K562 (cell line): ENCODE results near the gene IL17RC. TPM values are rescaled to one million over a fixed set of nuclear protein-coding genes. Genes with fewer than 3 reads are reported as not detected.

ENCODE experiments used
- ARID2 ChIP-seq: fragments of 450-650 bp; IDR thresholded peaks from 2 replicates; pipeline ENCODE4 v1.6.1; 2017; ENCODE audit warnings: antibody characterized with exemption, mild to moderate bottlenecking
- BCL6 ChIP-seq: fragments of 250-450 bp; sonication (Bioruptor Pico); IDR thresholded peaks from 2 replicates; pipeline ENCODE4 v1.4.0; 2020
- BRD9 ChIP-seq: fragments of 450-650 bp; IDR thresholded peaks from 2 replicates; pipeline ENCODE4 v1.6.1; 2018; ENCODE audit warnings: low read depth; ENCODE audit not compliant: partially characterized antibody
- GATAD2A ChIP-seq: fragments of 450-650 bp; IDR thresholded peaks from 2 replicates; pipeline ENCODE4 v1.6.1; 2017
- KLF1 ChIP-seq: fragments of 450-650 bp; IDR thresholded peaks from 2 replicates; pipeline ENCODE4 v1.6.1; 2016; ENCODE audit warnings: missing genetic modification characterization, missing compliant biosample characterization
- KLF13 ChIP-seq: fragments of 450-650 bp; IDR thresholded peaks from 2 replicates; pipeline ENCODE4 v1.6.1; 2016; ENCODE audit warnings: missing genetic modification characterization, low read depth, mild to moderate bottlenecking, missing compliant biosample characterization, moderate library complexity, borderline replicate concordance
- NFE2 ChIP-seq: IDR thresholded peaks from 2 replicates; pipeline ENCODE4 v1.6.1; 2014; ENCODE audit warnings: antibody characterized with exemption, low read depth
- NFE2L1 ChIP-seq: fragments of 450-650 bp; IDR thresholded peaks from 2 replicates; pipeline ENCODE4 v1.6.1; 2016; ENCODE audit warnings: missing genetic modification characterization, low read depth, mild to moderate bottlenecking, missing compliant biosample characterization, moderate library complexity, borderline replicate concordance
- RBBP5 ChIP-seq: fragments of 200-600 bp; sonication (generic); IDR thresholded peaks from 2 replicates; pipeline ENCODE4 v1.6.1; 2012; ENCODE audit warnings: borderline replicate concordance, mild to moderate bottlenecking, low read length, control low read depth, inconsistent platforms; ENCODE audit not compliant: insufficient read depth, poor library complexity, severe bottlenecking
- TFAM ChIP-seq: fragments of 250-450 bp; sonication (Bioruptor Pico); conservative IDR thresholded peaks from 2 replicates; pipeline ENCODE4 v1.5.0; 2021; ENCODE audit warnings: mild to moderate bottlenecking, moderate library complexity
- ZEB2 ChIP-seq: fragments of 450-650 bp; IDR thresholded peaks from 2 replicates; pipeline ENCODE4 v1.6.1; 2016
- ZNF436 ChIP-seq: fragments of 250-450, 450-650 bp; sonication (Bioruptor Pico); formaldehyde crosslinking; IDR thresholded peaks from 2 replicates; pipeline ENCODE4 v1.7.0; 2020; ENCODE audit warnings: mild to moderate bottlenecking
- ZNF561 ChIP-seq: fragments of 450-650 bp; formaldehyde crosslinking; conservative IDR thresholded peaks from 2 replicates; pipeline ENCODE4 v1.4.0; 2020; ENCODE audit warnings: mild to moderate bottlenecking, moderate library complexity
- ZNF79 ChIP-seq: fragments of 250-450 bp; sonication (Bioruptor Pico); IDR thresholded peaks from 2 replicates; pipeline ENCODE4 v1.4.0; 2020; ENCODE audit warnings: low read depth, mild to moderate bottlenecking, moderate library complexity
- polyA plus RNA-seq, 8 experiments: library from polyadenylated mRNA; depleted of rRNA in 4 of 8; stranded (reverse) in 5 of 8; unstranded in 3 of 8; fragments of >200 nt; fragmentation: Nextera tagmentation in 2 of 8; fragmentation: Illumina TruSeq in 1 of 8; extraction: Ambion mirVana in 2 of 8; extraction: Trizol in 1 of 8; gene quantifications; 2 replicates each; pipeline versions ENCODE4 v1.2.1 to v1.2.3, GENCODE V29; 2011 to 2014; ENCODE audit warnings: inconsistent platforms in 1 of 8, missing spikeins in 1 of 8
- total RNA-seq, 7 experiments: library from RNA; depleted of rRNA in 6 of 7; stranded (reverse); fragments of >200 nt in 6 of 7; fragmentation: Illumina TruSeq in 2 of 7; extraction: Trizol in 2 of 7; gene quantifications; 2 replicates each; pipeline versions ENCODE4 v1.2.1 to v1.2.3, GENCODE V29; 2011 to 2021; ENCODE audit warnings: low replicate concordance in 1 of 7
- TF ChIP-seq, protein P1 (sequence below): IDR thresholded peaks from 2 replicates; pipeline ENCODE4 v1.6.1; 2011; ENCODE audit warnings: borderline replicate concordance, low read depth, mild to moderate bottlenecking, moderate library complexity, low read length; ENCODE audit not compliant: insufficient read depth, poor library complexity, severe bottlenecking
- TF ChIP-seq, protein P2 (sequence below), 2 experiments: IDR thresholded peaks; 2 replicates each; pipeline ENCODE4 v1.6.1; 2012; ENCODE audit warnings: improper control_type of control experiment in 2 of 2, low read depth in 2 of 2, low read length in 2 of 2, borderline replicate concordance in 1 of 2
- TF ChIP-seq, protein P3 (sequence below): sonication (generic); formaldehyde crosslinking; IDR thresholded peaks from 2 replicates; pipeline ENCODE4 v1.8.0; 2022; ENCODE audit warnings: missing genetic modification reagents, mild to moderate bottlenecking, moderate library complexity, borderline replicate concordance
- TF ChIP-seq, protein P4 (sequence below): fragments of 200-800 bp; sonication (Bioruptor generic); IDR thresholded peaks from 2 replicates; pipeline ENCODE4 v1.6.1; 2017; ENCODE audit warnings: missing genetic modification characterization, missing compliant biosample characterization

IL17RC gene
- total and polyA plus RNA-seq, 9 of the 15 experiments (the other 6 are each of a cell fraction or from before 2014, with no cell fraction given) = 0.15 to 11.4 (median 7.1) TPM; not detected in 1

DNA sequence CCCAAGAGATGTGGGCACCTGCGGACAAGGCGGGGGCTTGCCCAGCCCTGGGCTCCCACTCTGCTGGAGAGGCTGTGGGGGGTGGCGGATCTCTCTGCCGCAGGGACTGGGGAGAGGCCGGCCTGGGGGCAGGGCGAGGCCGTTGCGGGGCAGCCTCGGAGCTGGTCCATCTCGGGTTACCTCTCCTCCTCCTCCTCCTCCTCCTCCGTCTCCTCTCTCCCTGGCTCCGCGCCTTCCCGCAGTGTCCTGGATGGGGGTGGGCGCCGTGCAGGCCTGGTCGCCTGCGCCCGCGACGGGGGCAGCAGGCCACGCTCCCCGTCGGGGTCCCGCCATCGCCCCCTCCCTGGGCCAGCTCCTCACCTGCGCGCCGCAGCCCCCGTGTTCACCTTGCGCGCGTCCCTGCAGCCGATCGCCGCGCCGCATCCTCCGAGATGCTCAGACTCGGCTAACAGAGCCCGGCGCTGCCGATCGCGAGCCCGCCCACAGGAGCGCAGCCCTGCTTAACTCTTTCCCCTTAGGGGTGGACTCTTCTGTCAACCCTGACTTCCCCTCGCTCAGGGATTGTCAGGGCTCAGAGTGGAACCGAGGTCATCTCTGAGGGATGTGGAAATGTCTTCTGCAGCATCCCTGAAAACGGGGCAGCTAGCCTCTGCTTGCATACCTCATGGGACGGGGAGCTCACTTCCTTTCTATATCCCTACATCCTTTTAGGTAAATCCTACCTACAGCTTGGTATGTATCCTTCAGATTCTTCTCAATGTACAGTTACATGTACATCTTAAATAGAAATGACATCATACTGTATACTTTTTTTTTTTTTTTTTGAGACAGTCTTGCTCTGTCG, 35.3 kb downstream of the IL17RC start, which contains the start of gene PRRT3 (continued):
- TF ChIP-seq ZNF436 (CRISPR knock-in tag) (no peak), BCL6 (CRISPR knock-in tag) (no peak), ARID2 (no peak), KLF1 (no peak), BRD9 (no peak), ZNF561 (CRISPR knock-in tag) (no peak), RBBP5 (peak; percentile 58), ZEB2 (peak; percentile 93), KLF13 (0 out of 2 replicates have a peak, but pooled peaks have one; percentile 31), TFAM (CRISPR knock-in tag) (no peak), ZNF79 (CRISPR knock-in tag) (no peak), NFE2 (no peak), NFE2L1 (tag) (no peak), GATAD2A (peak; percentile 64; the same call in 1 of the 2 replicates)
- TF ChIP-seq, protein P1, sequence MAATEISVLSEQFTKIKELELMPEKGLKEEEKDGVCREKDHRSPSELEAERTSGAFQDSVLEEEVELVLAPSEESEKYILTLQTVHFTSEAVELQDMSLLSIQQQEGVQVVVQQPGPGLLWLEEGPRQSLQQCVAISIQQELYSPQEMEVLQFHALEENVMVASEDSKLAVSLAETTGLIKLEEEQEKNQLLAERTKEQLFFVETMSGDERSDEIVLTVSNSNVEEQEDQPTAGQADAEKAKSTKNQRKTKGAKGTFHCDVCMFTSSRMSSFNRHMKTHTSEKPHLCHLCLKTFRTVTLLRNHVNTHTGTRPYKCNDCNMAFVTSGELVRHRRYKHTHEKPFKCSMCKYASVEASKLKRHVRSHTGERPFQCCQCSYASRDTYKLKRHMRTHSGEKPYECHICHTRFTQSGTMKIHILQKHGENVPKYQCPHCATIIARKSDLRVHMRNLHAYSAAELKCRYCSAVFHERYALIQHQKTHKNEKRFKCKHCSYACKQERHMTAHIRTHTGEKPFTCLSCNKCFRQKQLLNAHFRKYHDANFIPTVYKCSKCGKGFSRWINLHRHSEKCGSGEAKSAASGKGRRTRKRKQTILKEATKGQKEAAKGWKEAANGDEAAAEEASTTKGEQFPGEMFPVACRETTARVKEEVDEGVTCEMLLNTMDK = no peak
- TF ChIP-seq, protein P2, sequence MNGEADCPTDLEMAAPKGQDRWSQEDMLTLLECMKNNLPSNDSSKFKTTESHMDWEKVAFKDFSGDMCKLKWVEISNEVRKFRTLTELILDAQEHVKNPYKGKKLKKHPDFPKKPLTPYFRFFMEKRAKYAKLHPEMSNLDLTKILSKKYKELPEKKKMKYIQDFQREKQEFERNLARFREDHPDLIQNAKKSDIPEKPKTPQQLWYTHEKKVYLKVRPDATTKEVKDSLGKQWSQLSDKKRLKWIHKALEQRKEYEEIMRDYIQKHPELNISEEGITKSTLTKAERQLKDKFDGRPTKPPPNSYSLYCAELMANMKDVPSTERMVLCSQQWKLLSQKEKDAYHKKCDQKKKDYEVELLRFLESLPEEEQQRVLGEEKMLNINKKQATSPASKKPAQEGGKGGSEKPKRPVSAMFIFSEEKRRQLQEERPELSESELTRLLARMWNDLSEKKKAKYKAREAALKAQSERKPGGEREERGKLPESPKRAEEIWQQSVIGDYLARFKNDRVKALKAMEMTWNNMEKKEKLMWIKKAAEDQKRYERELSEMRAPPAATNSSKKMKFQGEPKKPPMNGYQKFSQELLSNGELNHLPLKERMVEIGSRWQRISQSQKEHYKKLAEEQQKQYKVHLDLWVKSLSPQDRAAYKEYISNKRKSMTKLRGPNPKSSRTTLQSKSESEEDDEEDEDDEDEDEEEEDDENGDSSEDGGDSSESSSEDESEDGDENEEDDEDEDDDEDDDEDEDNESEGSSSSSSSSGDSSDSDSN (IDR thresholded peaks at IDR 0.05; ENCODE audit: borderline replicate concordance in 1 of 2, low read depth in 2 of 2, low read length in 2 of 2) = no peak
- TF ChIP-seq, protein P3, sequence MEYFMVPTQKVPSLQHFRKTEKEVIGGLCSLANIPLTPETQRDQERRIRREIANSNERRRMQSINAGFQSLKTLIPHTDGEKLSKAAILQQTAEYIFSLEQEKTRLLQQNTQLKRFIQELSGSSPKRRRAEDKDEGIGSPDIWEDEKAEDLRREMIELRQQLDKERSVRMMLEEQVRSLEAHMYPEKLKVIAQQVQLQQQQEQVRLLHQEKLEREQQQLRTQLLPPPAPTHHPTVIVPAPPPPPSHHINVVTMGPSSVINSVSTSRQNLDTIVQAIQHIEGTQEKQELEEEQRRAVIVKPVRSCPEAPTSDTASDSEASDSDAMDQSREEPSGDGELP (CRISPR knock-in tag) = peak; percentile 56; the same call in 1 of the 2 replicates
- TF ChIP-seq, protein P4, sequence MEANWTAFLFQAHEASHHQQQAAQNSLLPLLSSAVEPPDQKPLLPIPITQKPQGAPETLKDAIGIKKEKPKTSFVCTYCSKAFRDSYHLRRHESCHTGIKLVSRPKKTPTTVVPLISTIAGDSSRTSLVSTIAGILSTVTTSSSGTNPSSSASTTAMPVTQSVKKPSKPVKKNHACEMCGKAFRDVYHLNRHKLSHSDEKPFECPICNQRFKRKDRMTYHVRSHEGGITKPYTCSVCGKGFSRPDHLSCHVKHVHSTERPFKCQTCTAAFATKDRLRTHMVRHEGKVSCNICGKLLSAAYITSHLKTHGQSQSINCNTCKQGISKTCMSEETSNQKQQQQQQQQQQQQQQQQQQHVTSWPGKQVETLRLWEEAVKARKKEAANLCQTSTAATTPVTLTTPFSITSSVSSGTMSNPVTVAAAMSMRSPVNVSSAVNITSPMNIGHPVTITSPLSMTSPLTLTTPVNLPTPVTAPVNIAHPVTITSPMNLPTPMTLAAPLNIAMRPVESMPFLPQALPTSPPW = no peak
